ENCODE results near the gene IRF8.

DNA sequence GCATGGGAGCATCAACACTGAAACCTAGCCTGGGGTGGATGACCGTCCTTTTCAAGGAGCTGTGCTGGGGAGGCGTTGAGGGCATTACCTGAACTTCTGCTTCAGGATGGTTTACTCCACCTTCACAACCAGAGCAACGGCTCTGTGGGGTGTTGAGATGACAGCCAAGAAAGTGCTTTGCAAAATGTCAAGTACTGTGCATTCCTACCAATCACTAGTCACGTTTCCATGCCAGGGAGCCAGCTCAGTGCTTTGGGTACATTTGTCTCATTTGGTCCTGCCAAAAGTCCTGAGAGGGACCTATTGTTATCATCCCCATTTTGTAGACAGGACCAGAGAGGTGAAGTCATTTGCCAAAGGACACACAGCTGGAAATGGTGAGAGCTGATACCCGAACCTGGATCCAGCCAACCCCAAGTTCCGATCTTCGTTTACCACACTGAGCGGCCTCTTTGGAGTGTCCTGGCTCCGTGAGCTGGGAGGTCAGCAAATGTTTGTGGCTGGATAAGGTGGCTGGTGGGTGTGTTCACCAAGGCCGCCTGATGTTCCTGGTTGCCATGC, 61.6 kb downstream of the IRF8 start:
- TF ChIP-seq EZH2 (IDR thresholded peaks at IDR 0.05; ENCODE audit: low read length, missing control alignments): no peak
- TF ChIP-seq, protein P1, sequence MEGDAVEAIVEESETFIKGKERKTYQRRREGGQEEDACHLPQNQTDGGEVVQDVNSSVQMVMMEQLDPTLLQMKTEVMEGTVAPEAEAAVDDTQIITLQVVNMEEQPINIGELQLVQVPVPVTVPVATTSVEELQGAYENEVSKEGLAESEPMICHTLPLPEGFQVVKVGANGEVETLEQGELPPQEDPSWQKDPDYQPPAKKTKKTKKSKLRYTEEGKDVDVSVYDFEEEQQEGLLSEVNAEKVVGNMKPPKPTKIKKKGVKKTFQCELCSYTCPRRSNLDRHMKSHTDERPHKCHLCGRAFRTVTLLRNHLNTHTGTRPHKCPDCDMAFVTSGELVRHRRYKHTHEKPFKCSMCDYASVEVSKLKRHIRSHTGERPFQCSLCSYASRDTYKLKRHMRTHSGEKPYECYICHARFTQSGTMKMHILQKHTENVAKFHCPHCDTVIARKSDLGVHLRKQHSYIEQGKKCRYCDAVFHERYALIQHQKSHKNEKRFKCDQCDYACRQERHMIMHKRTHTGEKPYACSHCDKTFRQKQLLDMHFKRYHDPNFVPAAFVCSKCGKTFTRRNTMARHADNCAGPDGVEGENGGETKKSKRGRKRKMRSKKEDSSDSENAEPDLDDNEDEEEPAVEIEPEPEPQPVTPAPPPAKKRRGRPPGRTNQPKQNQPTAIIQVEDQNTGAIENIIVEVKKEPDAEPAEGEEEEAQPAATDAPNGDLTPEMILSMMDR (conservative IDR thresholded peaks at IDR 0.05 in 1 of 2, IDR thresholded peaks at IDR 0.05 in 1 of 2; ENCODE audit: low read depth in 1 of 2, low read length in 2 of 2): no peak
